HUDEP-2 (cell line): ENCODE results near the gene PGLYRP2.
"Not testable (repeated sequence)": the region's sequence is repeated elsewhere in the genome, so short reads cannot be mapped to it uniquely, and the experiment has no call there.

Source experiments
- DNase-seq, 76 experiments: peaks; one replicate each; lab custom pipeline; 2025; ENCODE audit not compliant: unreplicated experiment in 76 of 76; lab: John Stamatoyannopoulos, UW

PGLYRP2 gene

GRCh38 chr19:15495151-15495550 is 15.8 kb upstream of the PGLYRP2 start:
- DNase-seq, result no peak

- no peak for DNase-seq
Measured at GRCh38 chr19:15488489-15489226, 9.4 kb upstream of the PGLYRP2 start.

DNA sequence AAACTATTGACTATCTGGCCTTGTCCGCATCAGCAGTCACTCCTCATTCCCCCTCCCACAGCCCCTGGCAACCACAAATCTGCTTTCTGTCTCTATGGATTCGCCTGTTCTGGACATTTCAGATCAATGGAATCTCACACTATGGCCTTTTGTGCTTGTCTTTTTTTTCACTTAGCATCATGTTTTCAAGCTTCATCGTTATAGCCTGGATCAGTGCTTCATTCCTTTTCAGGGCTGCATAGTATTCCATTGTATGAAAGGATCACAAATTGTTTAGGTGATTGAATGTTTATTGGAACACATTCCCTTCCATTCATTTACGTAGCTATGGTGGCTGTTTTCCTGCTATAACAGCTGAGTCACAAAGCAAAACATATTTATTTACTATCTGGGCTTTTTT is 7.7 kb upstream of the PGLYRP2 start:
- DNase-seq, result no peak

- not testable (repeated sequence) for DNase-seq
Measured at GRCh38 chr19:15485768-15486167, 6.5 kb upstream of the PGLYRP2 start.

GRCh38 chr19:15480996-15481395 is 1.7 kb upstream of the PGLYRP2 start:
- DNase-seq, result not testable (repeated sequence)

DNA sequence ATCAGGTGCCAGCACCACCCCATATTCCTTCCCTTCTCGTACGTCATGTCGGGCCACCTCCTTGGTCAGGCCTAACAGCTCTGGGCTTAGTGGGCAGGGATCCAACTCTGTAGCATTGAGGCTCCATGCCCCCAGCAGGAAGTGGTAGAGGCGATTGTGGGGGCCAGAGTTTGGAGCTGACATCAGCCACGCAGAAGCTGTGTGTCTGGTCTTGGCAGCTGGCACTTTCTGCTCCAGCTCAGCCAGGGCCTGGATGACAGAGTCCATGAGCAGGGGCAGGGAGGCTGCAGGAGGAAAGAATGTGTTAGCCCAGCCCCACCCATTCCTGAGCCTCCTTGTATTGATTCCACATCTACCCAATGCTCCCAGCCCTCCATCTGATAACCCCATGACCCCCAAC is 3.0 kb downstream of the PGLYRP2 start:
- no peak for DNase-seq

DNA sequence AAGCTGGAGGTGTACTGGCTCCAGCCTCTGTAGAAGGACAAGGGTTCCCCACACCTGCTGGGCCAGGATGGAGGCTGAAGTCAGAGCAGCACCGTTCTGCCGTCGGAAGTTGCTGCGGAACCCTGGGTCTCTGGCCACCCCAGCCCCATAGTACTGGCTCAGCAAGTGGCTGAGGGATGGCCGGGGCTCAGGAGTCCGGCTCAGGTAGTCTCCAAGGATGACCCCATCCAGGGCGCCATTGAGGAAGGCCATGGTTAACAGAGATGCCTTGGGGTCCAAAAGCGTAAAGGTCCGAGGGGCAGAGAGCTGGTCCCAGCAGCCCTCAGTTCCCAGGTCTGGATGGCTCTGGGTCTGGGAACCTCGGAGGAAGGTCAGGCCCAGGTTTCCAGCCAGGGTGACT is 3.7 kb downstream of the PGLYRP2 start:
- DNase-seq, result no peak

- no peak for DNase-seq
Measured at GRCh38 chr19:15475169-15475568, 4.1 kb downstream of the PGLYRP2 start.

DNA sequence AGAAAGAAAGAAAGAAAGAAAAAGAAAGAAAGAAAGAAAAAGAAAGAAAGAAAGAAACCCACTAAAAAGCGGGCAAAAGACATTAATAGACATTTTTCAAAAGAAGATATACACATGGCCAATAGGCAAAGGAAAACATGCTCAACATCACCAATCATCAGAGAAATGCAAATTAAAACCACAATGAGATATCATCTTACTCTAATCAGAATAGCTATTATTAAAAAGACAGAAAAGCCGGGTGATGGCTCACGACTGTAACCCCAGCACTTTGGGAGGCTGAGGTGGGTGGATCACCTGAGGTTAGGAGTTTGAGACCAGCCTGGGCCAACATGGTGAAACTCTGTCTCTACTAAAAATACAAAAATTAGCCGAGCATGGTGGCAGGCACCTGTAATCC is 5.5 kb downstream of the PGLYRP2 start:
- DNase-seq, result not testable (repeated sequence)

DNA sequence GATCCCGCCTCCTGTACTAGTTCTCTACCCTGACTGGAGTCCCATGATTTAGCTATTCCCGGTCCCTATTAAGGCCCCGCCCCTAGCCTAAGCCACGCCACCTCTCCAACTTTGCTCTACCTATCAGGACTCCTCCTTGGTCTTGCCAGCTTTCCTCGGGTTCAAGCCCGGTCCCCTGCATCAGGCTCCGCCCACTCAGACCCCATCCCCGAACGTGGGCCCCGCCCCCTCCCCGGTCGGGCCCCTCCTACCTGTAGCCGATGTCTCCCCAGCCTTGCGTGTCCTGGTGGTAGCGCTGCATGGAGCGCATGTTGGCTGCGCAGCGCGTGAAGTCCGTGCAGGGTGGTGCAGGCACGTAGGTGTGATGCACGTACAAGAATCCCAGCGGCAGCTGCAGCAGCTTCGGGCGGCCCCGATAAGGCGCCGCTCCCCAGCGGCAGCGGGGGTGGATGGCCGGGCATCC is 7.6 kb downstream of the PGLYRP2 start:
- DNase-seq, result no peak

DNA sequence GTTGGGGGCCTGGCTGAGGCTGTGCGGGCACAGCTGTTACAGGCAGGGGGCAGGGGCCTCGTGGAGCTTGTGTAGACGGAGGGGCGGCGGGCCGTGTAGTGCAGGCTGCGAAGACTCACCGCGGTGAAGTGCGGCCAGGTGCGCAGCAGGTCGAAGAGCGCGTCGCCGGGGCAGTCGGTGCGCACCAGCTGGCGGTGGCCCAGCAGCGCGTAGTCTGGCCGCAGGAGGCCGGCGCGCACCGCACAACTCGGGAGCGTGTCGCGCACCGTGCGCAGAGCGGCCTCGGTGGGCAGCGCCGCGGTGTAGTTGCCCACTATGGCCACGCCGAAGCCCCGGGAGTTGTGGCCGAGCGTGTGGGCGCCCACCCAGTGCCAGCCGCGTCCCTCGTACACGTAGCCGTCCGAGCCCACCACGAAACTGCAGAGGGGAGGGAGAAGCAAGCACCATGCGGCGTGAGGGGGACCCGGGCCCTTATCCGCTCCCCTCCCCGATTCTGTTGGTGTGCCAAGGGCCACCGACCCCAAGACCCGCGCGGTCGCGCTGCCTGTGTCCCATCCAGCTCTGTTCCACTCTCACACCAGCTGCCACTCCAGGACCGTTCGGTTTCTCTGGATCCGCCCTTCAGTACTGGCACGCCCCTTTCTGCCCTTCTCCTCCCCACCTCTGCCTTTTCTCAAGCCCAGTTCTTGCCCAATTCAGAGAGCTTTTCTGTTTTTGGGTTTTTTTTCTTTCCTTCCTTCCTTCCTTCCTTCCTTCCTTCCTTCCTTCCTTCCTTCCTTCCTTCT is 9.6 kb downstream of the PGLYRP2 start:
- DNase-seq, result peak in 1 of 76 experiments; percentile 13

GRCh38 chr19:15468675-15469512 is 10.4 kb downstream of the PGLYRP2 start:
- no peak for DNase-seq

DNA sequence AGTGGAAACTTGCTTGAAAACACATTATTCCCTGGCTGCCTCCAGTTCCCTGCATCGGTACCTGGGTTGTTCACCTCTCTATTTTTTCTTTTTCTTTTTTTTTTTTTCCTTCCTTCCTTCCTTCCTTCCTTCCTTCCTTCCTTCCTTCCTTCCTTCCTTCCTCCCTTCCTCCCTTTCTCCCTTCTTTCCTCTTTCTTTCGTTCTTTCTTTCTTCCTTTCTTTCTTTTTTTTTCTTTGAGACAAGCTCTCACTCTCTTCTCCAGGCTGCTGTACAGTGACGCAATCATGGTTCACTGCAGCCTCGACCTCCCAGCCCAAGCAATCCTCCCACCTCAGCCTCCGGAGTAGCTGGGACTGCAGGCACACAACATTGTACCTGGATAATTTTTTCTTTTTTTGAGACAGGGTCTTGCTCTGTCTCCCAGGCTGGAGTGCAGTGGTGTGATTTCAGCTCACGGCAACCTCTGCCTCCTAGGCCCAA is 11.5 kb downstream of the PGLYRP2 start:
- no peak for DNase-seq

- DNase-seq, result peak in 1 of 76 experiments; percentile 26
Measured at GRCh38 chr19:15466851-15467733, 12.2 kb downstream of the PGLYRP2 start.

DNA sequence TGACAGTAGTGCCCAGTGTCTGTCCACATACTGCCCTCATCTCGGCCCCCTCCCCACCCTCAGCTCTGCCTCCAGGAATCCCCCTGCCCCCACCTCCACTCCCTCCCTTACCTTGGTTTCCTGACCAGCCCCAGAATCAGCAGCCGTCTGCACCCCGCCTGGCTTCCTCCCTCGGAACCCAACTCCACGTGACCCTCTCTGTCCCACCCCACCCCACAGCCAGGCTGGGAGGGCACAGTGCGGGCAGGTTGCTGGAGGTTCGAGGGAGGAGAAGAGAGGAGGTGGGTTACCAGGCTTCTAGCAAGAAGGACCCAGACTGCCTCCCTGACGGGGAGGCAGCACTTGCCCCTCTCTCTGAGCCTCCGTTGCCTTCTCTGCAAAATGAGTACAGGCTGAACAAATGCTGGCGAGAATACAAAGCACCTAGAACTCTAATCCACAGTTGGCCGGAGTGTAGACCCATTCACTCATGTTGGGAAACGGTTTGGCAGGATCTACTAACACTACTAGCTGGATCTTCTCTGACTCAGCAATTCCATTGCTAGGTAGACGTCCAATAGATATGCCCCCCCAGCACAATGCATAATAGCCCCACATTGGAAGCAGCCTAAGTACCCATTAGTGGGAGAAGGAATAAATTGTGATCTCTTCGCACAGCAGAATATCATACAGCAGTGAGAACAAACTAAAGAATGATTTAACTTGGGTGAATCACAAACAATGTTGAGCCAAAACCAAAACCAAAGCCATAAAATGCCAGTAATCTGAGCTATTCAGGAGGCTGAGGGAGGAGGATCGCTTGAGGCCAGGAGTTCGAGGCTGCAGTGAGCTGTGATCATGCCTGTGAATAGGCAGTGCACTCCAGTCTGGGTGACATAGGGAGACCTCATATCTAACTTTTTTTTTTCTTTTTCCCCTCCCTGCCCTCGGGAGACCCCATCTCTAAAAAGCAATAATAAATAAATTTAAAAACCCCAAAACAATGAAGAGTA is 14.6 kb downstream of the PGLYRP2 start, which contains the start of gene RASAL3:
RASAL3 (minus strand) TSS at position 151 of the 992 bp plus-strand sequence. CDS start 186 bp downstream, outside the sequence.
- no peak for DNase-seq

DNA sequence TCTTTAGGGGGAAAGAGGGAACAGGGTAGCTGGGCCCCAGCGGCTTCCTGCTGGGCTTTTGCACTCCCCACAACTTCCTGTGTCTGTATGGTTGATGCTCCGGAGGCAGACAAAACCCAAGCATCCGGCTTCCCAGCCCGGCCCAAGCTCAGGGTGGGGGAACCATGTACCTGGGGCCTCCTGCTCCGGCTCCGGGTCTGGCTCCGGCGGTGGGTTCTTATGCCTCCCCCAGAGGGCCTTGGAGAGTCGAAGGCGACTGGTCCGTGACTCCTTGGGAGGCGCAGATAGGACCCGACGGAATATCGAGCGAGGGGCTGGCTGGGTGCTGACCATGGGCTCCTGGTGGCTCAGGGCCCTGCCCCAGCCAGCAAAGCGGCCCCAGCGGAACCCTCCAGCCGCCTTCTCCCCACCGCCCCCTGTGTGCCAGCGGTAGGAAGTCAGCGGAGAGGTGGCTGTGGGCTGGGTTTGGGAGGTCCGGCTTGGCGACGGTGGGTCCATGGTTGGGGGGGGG is 15.4 kb downstream of the PGLYRP2 start:
- no peak for DNase-seq

DNA sequence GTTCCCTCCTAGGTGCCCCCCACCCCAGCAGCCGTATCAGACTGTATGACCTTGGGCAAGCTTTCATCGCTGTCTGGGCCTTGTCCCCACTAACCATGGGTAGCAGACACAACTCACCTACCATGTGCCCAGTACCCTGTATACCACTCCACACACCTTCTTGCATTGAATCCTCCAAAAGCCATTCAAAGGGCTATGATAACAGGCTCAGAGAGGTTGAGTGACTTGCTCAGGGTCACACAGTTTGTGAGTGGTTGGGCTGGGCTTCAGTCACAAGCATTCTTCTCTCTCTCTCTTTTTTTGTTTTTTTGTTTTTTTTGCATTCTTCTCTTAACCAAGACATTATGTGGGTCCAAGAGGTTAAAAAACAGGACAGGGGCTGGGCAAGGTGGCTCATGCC is 17.6 kb downstream of the PGLYRP2 start:
- DNase-seq, result no peak

- DNase-seq, result no peak
Measured at GRCh38 chr19:15457701-15458484, 21.4 kb downstream of the PGLYRP2 start.
